Mesendoderm (in vitro differentiated cells): ENCODE results near the gene GATA3.
A peak's percentile ranks its signal among the peaks of the same experiment; 100 is the strongest.

ENCODE experiments used
- DNase-seq: peaks from one replicate; pipeline ENCODE4 v3.0.0; 2013
- H2AK5ac ChIP-seq: 2 replicates; pipeline ENCODE4 v1.6.1; 2013; ENCODE audit warnings: low read length, inconsistent platforms
- H2BK120ac ChIP-seq: 2 replicates; pipeline ENCODE4 v1.6.1; 2013; ENCODE audit warnings: low read depth, mild to moderate bottlenecking, low read length, moderate library complexity, mixed read lengths
- H2BK15ac ChIP-seq: replicated peaks from 2 replicates; pipeline ENCODE4 v1.6.1; 2013; ENCODE audit warnings: low read depth, mild to moderate bottlenecking, moderate library complexity
- H2BK5ac ChIP-seq: 2 replicates; pipeline ENCODE4 v1.6.1; 2013; ENCODE audit warnings: low read length, inconsistent platforms
- H3K18ac ChIP-seq: 2 replicates; pipeline ENCODE4 v1.6.1; 2013; ENCODE audit warnings: mild to moderate bottlenecking, low read length, mixed read lengths
- H3K23ac ChIP-seq: one replicate; pipeline ENCODE4 v1.6.1; 2013; ENCODE audit warnings: low read length
- H3K27ac ChIP-seq: 2 replicates; pipeline ENCODE4 v1.5.1; 2013; ENCODE audit warnings: low read depth, mild to moderate bottlenecking, inconsistent platforms, low read length, moderate library complexity
- H3K27me3 ChIP-seq: 2 replicates; pipeline ENCODE4 v1.6.1; 2013; ENCODE audit warnings: low read length, control low read depth, mild to moderate bottlenecking, inconsistent platforms; ENCODE audit not compliant: insufficient read depth, poor library complexity
- H3K36me3 ChIP-seq: 2 replicates; pipeline ENCODE4 v1.6.1; 2013; ENCODE audit warnings: low read length, inconsistent platforms; ENCODE audit not compliant: control insufficient read depth, insufficient read depth
- H3K4ac ChIP-seq: one replicate; pipeline ENCODE4 v1.6.1; 2013; ENCODE audit warnings: low read depth, mild to moderate bottlenecking, low read length, moderate library complexity
- H3K4me1 ChIP-seq: 2 replicates; pipeline ENCODE4 v1.6.1; 2013; ENCODE audit warnings: low read depth, low read length, inconsistent platforms; ENCODE audit not compliant: control insufficient read depth
- H3K4me2 ChIP-seq: 2 replicates; pipeline ENCODE4 v1.6.1; 2013; ENCODE audit warnings: low read length
- H3K4me3 ChIP-seq: 2 replicates; pipeline ENCODE4 v1.5.1; 2013; ENCODE audit warnings: mild to moderate bottlenecking, low read length
- H3K56ac ChIP-seq: one replicate; pipeline ENCODE4 v1.6.1; 2013; ENCODE audit warnings: low read length
- H3K79me1 ChIP-seq: 2 replicates; pipeline ENCODE4 v1.6.1; 2013; ENCODE audit warnings: low read length, inconsistent platforms
- H3K79me2 ChIP-seq: 2 replicates; pipeline ENCODE4 v1.6.1; 2013; ENCODE audit warnings: mild to moderate bottlenecking, low read length; ENCODE audit not compliant: control insufficient read depth, insufficient read depth
- H3K9ac ChIP-seq: 2 replicates; pipeline ENCODE4 v1.6.1; 2013; ENCODE audit warnings: low read length, inconsistent platforms
- H4K5ac ChIP-seq: one replicate; pipeline ENCODE4 v1.6.1; 2013; ENCODE audit warnings: low read length
- H4K8ac ChIP-seq: one replicate; pipeline ENCODE4 v1.6.1; 2013; ENCODE audit warnings: low read depth, mild to moderate bottlenecking, control low read depth, low read length, moderate library complexity
- WGBS: extraction: QIAGEN DNeasy Blood & Tissue Kit; methylation state at CpG from one replicate; pipeline ENCODE4 v1.1.7; 2013; ENCODE audit warnings: low lambda C conversion rate, missing lambda C conversion rate; ENCODE audit not compliant: insufficient coverage; ENCODE audit errors: extremely low coverage; 5-methylcytosine and 5-hydroxymethylcytosine counted together

The GATA3 gene

DNA sequence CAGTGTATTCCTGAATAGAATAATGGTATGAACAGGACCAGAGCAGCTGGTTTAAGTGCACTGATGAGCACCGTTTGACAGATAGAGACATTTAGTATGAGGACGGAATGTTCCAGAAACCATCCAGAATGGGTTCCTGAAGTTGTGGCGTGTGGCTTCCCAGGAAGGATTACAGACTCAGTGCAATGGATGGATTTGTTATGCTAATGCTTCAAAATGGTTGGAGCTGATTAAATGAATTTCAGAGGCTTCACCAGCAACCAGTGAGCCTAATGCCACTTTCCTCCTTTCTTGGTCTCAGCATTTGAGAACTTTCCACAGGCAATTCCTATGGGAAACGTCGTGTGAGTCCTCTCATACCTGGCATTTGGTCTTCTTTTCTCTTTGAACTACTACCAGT is 9.9 kb downstream of the GATA3 start:
- no peak overlapping the region for H3K4me3 ChIP-seq
- peaks cover 8% of the 10 kb centered on the region for H3K79me1 ChIP-seq
- no peak overlapping the region for H2BK120ac ChIP-seq
- H3K79me2 ChIP-seq = peaks cover 18% of the 10 kb centered on the region
- H3K27ac ChIP-seq = no peak overlapping the region
- no CpG with 5 or more reads among the region's 5 CpGs for WGBS
- H3K4me2 ChIP-seq = no peak overlapping the region
- no peak overlapping the region for H3K9ac ChIP-seq
- H3K27me3 ChIP-seq = no peaks in the 10 kb centered on the region
- H4K8ac ChIP-seq = no peak overlapping the region
- H3K56ac ChIP-seq = no peak overlapping the region
- no peak for DNase-seq
- no peak overlapping the region for H2BK15ac ChIP-seq
- no peak overlapping the region for H3K4ac ChIP-seq
- peaks cover 2% of the 10 kb centered on the region for H3K36me3 ChIP-seq
- H3K18ac ChIP-seq = no peak overlapping the region
- H2AK5ac ChIP-seq = peak overlapping the region; percentile 20
- no peak overlapping the region for H3K23ac ChIP-seq
- H2BK5ac ChIP-seq = peak overlapping the region; percentile 13
- H4K5ac ChIP-seq = no peak overlapping the region
- peaks cover 39% of the 10 kb centered on the region for H3K4me1 ChIP-seq

DNA sequence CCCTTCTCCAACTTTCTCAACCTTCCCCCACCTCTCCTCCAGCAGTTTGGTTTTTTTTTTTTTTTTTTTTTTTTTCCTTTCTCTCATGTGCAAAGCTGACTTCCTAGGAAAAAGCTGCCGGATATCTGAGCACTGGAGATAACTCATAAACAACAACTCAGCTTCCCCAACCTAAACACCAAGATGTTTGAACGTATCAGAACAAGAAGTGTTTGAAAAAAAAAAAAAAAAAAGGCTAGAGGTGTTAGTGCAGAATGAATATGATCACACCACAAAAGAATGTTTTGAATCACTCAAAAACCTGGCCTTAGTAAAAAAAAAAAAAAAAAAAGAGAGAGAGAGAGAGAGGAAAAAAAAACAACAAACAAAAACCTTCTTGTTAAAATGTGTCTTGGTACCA is 11.2 kb downstream of the GATA3 start:
- Histone ChIP-seq H3K79me1 (peaks cover 2% of the 10 kb centered on the region), H2BK15ac (no peak overlapping the region), H4K8ac (no peak overlapping the region), H3K27ac (no peak overlapping the region), H3K4me2 (no peak overlapping the region), H3K4me3 (no peak overlapping the region), H2BK5ac (no peak overlapping the region), H3K36me3 (peaks cover 6% of the 10 kb centered on the region), H3K18ac (no peak overlapping the region), H3K79me2 (peaks cover 11% of the 10 kb centered on the region), H3K23ac (no peak overlapping the region), H4K5ac (no peak overlapping the region), H2AK5ac (no peak overlapping the region), H3K9ac (no peak overlapping the region), H3K4ac (no peak overlapping the region), H2BK120ac (no peak overlapping the region), H3K4me1 (peaks cover 32% of the 10 kb centered on the region), H3K56ac (no peak overlapping the region), H3K27me3 (no peaks in the 10 kb centered on the region)
- no peak for DNase-seq
- no CpG with 5 or more reads among the region's 2 CpGs for WGBS

- Histone ChIP-seq H4K8ac (no peak overlapping the region), H3K79me2 (peaks cover 9% of the 10 kb centered on the region), H2AK5ac (no peak overlapping the region), H2BK5ac (no peak overlapping the region), H3K4me2 (no peak overlapping the region), H2BK120ac (no peak overlapping the region), H3K4me3 (no peak overlapping the region), H3K4ac (no peak overlapping the region), H3K23ac (no peak overlapping the region), H3K18ac (no peak overlapping the region), H3K9ac (no peak overlapping the region), H2BK15ac (no peak overlapping the region), H3K79me1 (peaks cover 2% of the 10 kb centered on the region), H3K27me3 (no peaks in the 10 kb centered on the region), H3K56ac (no peak overlapping the region), H3K36me3 (peaks cover 6% of the 10 kb centered on the region), H3K4me1 (peaks cover 29% of the 10 kb centered on the region), H4K5ac (no peak overlapping the region), H3K27ac (no peak overlapping the region)
- DNase-seq = no peak
- no CpG with 5 or more reads among the region's 1 CpG for whole genome bisulfite sequencing
Observed at GRCh38 chr10:8066124-8066523, 11.6 kb downstream of the GATA3 start.

- Histone ChIP-seq H2AK5ac (no peak overlapping the region), H2BK5ac (no peak overlapping the region), H3K9ac (no peak overlapping the region), H3K36me3 (peaks cover 6% of the 10 kb centered on the region), H4K8ac (no peak overlapping the region), H2BK15ac (no peak overlapping the region), H3K4me1 (peaks cover 24% of the 10 kb centered on the region), H4K5ac (no peak overlapping the region), H3K56ac (no peak overlapping the region), H3K27ac (no peak overlapping the region), H3K4ac (no peak overlapping the region), H3K79me1 (peaks cover 2% of the 10 kb centered on the region), H2BK120ac (no peak overlapping the region), H3K18ac (no peak overlapping the region), H3K27me3 (no peaks in the 10 kb centered on the region), H3K4me2 (no peak overlapping the region), H3K23ac (no peak overlapping the region), H3K79me2 (peaks cover 6% of the 10 kb centered on the region), H3K4me3 (no peak overlapping the region)
- no peak for DNase-seq
- no CpG with 5 or more reads among the region's 2 CpGs for WGBS
Observed at GRCh38 chr10:8066797-8067196, 12.3 kb downstream of the GATA3 start.

- H3K18ac ChIP-seq = no peak overlapping the region
- no peaks in the 10 kb centered on the region for H3K27me3 ChIP-seq
- no CpG with 5 or more reads among the region's 7 CpGs for WGBS
- H3K79me1 ChIP-seq = peaks cover 5% of the 10 kb centered on the region
- no peak overlapping the region for H3K56ac ChIP-seq
- H4K5ac ChIP-seq = no peak overlapping the region
- H3K9ac ChIP-seq = no peak overlapping the region
- H3K4me1 ChIP-seq = peaks cover 16% of the 10 kb centered on the region
- H2BK120ac ChIP-seq = no peak overlapping the region
- H3K4me3 ChIP-seq = no peak overlapping the region
- no peak overlapping the region for H2BK5ac ChIP-seq
- no peak for DNase-seq
- H3K79me2 ChIP-seq = peaks cover 4% of the 10 kb centered on the region
- H2AK5ac ChIP-seq = no peak overlapping the region
- no peak overlapping the region for H2BK15ac ChIP-seq
- no peak overlapping the region for H3K4me2 ChIP-seq
- no peak overlapping the region for H3K27ac ChIP-seq
- no peak overlapping the region for H3K23ac ChIP-seq
- H4K8ac ChIP-seq = no peak overlapping the region
- H3K4ac ChIP-seq = no peak overlapping the region
- H3K36me3 ChIP-seq = peaks cover 8% of the 10 kb centered on the region
Observed at GRCh38 chr10:8069108-8069507, 14.6 kb downstream of the GATA3 start.

- Histone ChIP-seq H2AK5ac (no peak overlapping the region), H2BK120ac (no peak overlapping the region), H3K79me1 (peaks cover 5% of the 10 kb centered on the region), H3K36me3 (peaks cover 8% of the 10 kb centered on the region), H3K4me1 (peaks cover 12% of the 10 kb centered on the region), H3K56ac (no peak overlapping the region), H2BK5ac (no peak overlapping the region), H4K5ac (no peak overlapping the region), H3K18ac (no peak overlapping the region), H3K4me3 (no peak overlapping the region), H3K79me2 (peaks cover 2% of the 10 kb centered on the region), H3K4ac (no peak overlapping the region), H3K4me2 (no peak overlapping the region), H3K27ac (no peak overlapping the region), H4K8ac (no peak overlapping the region), H3K9ac (no peak overlapping the region), H3K23ac (no peak overlapping the region), H2BK15ac (no peak overlapping the region), H3K27me3 (no peaks in the 10 kb centered on the region)
- no CpG with 5 or more reads among the region's 7 CpGs for WGBS
- no peak for DNase-seq
Observed at GRCh38 chr10:8069627-8070026, 15.1 kb downstream of the GATA3 start.
